H1 (cell line): ENCODE results near the gene ENPP1. TPM values are rescaled to one million over a fixed set of nuclear protein-coding genes. Genes with fewer than 3 reads are reported as not detected.

Source experiments
- CTCF ChIA-PET: fragments of 300-600 bp; sonication (Branson Sonifier 250); formaldehyde crosslinking; loops from one replicate; lab custom pipeline; 2021; ENCODE audit not compliant: partially characterized antibody; lab: Charles Lee
- POLR2A ChIA-PET: fragments of 300-600 bp; sonication (Branson Sonifier 250); formaldehyde crosslinking; loops from one replicate; lab custom pipeline; 2021; ENCODE audit warnings: inconsistent platforms; ENCODE audit not compliant: partially characterized antibody; lab: Charles Lee
- DNase-seq, 2 experiments: peaks; one replicate each; pipeline versions ENCODE4 v3.0.0 to v3.0.0-alpha.2; 2010 to 2022; ENCODE audit warnings: low spot score in 2 of 2, low read depth in 1 of 2, mixed read lengths in 1 of 2
- FAIRE-seq: peaks from 2 replicates; lab custom pipeline; 2011; peaks lifted over from hg19 to GRCh38; lab: Jason Lieb, UNC
- H2AFZ ChIP-seq: 2 replicates; pipeline ENCODE4 v1.8.1; 2012; ENCODE audit warnings: low read length, inconsistent platforms
- H2AK5ac ChIP-seq: 2 replicates; pipeline ENCODE4 v1.6.1; 2013; ENCODE audit warnings: low read depth, low read length
- H2BK120ac ChIP-seq: replicated peaks from 2 replicates; pipeline ENCODE3; 2013; ENCODE audit warnings: low read depth, low read length, inconsistent platforms
- H2BK12ac ChIP-seq: 2 replicates; pipeline ENCODE4 v1.6.1; 2013; ENCODE audit warnings: low read depth, low read length
- H2BK15ac ChIP-seq: 2 replicates; pipeline ENCODE4 v1.6.1; 2013; ENCODE audit warnings: low read length
- H2BK20ac ChIP-seq: 2 replicates; pipeline ENCODE4 v1.6.1; 2013; ENCODE audit warnings: low read length
- H2BK5ac ChIP-seq: 2 replicates; pipeline ENCODE4 v1.6.1; 2013; ENCODE audit warnings: low read depth, low read length
- H3K14ac ChIP-seq: 2 replicates; pipeline ENCODE4 v1.6.1; 2013; ENCODE audit warnings: inconsistent platforms; ENCODE audit not compliant: insufficient read length
- H3K18ac ChIP-seq: 2 replicates; pipeline ENCODE4 v1.6.1; 2013; ENCODE audit warnings: low read length; ENCODE audit errors: extremely low read depth
- H3K23ac ChIP-seq: 2 replicates; pipeline ENCODE4 v1.6.1; 2013; ENCODE audit warnings: inconsistent platforms; ENCODE audit not compliant: insufficient read length
- H3K23me2 ChIP-seq: 2 replicates; pipeline ENCODE4 v1.6.1; 2013; ENCODE audit warnings: low read depth, low read length
- H3K27ac ChIP-seq: 2 replicates; pipeline ENCODE4 v1.6.1; 2011; ENCODE audit warnings: low read depth, low read length, inconsistent platforms
- H3K27me3 ChIP-seq, 4 experiments: replicated peaks in 1 of 4; 1 replicate in 1 of 4; 2 replicates in 3 of 4; pipeline versions ENCODE4 v1.6.1 to v1.8.1; 2011 to 2013; ENCODE audit warnings: low read length in 3 of 4, mild to moderate bottlenecking in 3 of 4, inconsistent platforms in 2 of 4, mixed read lengths in 2 of 4, moderate library complexity in 1 of 4; ENCODE audit not compliant: control insufficient read depth in 3 of 4, insufficient read depth in 3 of 4; ENCODE audit errors: extremely low read depth in 1 of 4
- H3K36me3 ChIP-seq, 4 experiments: 2 replicates each; pipeline versions ENCODE4 v1.6.1 to v1.8.1; 2011 to 2013; ENCODE audit warnings: mild to moderate bottlenecking in 4 of 4, low read length in 3 of 4, moderate library complexity in 2 of 4, control low read depth in 1 of 4, inconsistent platforms in 1 of 4; ENCODE audit not compliant: insufficient read depth in 4 of 4, control insufficient read depth in 2 of 4
- H3K4ac ChIP-seq: replicated peaks from 2 replicates; pipeline ENCODE3; 2013; ENCODE audit warnings: low read length, low read depth, mixed read lengths, inconsistent platforms; ENCODE audit not compliant: insufficient read length
- H3K4me1 ChIP-seq, 4 experiments: replicated peaks in 1 of 4; 1 replicate in 1 of 4; 2 replicates in 3 of 4; pipeline versions ENCODE4 v1.6.1 to v1.8.1; 2011 to 2013; ENCODE audit warnings: low read length in 3 of 4, inconsistent platforms in 2 of 4, mixed read lengths in 1 of 4; ENCODE audit not compliant: insufficient read depth in 4 of 4, control insufficient read depth in 3 of 4
- H3K4me2 ChIP-seq, 2 experiments: 2 replicates each; pipeline versions ENCODE4 v1.6.1 to v1.8.1; 2011 to 2013; ENCODE audit warnings: low read depth in 2 of 2, low read length in 2 of 2, control low read depth in 1 of 2, inconsistent platforms in 1 of 2, mild to moderate bottlenecking in 1 of 2; ENCODE audit not compliant: insufficient read depth in 1 of 2
- H3K4me3 ChIP-seq, 4 experiments: fragments of 200-600, 300-600 bp in 1 of 4; sonication (generic), shearing (Covaris generic), sonication (Bioruptor Twin) in 1 of 4; 2 replicates each; pipeline versions ENCODE4 v1.5.1 to v1.8.1; 2011 to 2016; ENCODE audit warnings: low read length in 4 of 4, low read depth in 3 of 4, control low read depth in 2 of 4, inconsistent platforms in 2 of 4, mild to moderate bottlenecking in 2 of 4, mixed read lengths in 1 of 4, moderate library complexity in 1 of 4; ENCODE audit not compliant: insufficient read depth in 2 of 4; ENCODE audit errors: extremely low read depth in 1 of 4
- H3K56ac ChIP-seq: replicated peaks from 2 replicates; pipeline ENCODE3; 2013; ENCODE audit warnings: low read depth, mild to moderate bottlenecking, mixed read lengths, low read length, inconsistent platforms; ENCODE audit not compliant: insufficient read length
- H3K79me1 ChIP-seq: 2 replicates; pipeline ENCODE4 v1.6.1; 2013; ENCODE audit warnings: low read depth, low read length, control low read depth
- H3K79me2 ChIP-seq, 2 experiments: 2 replicates each; pipeline versions ENCODE4 v1.6.1 to v1.8.1; 2012 to 2013; ENCODE audit warnings: low read length in 2 of 2, mild to moderate bottlenecking in 2 of 2, inconsistent platforms in 1 of 2; ENCODE audit not compliant: insufficient read depth in 2 of 2, control insufficient read depth in 1 of 2
- H3K9ac ChIP-seq, 4 experiments: replicated peaks in 1 of 4; 1 replicate in 1 of 4; 2 replicates in 3 of 4; pipeline versions ENCODE4 v1.6.1 to v1.8.1; 2011 to 2013; ENCODE audit warnings: low read depth in 3 of 4, low read length in 3 of 4, control low read depth in 2 of 4, mild to moderate bottlenecking in 2 of 4, moderate library complexity in 2 of 4, inconsistent platforms in 1 of 4; ENCODE audit errors: extremely low read depth in 1 of 4
- H3K9me3 ChIP-seq, 2 experiments: 2 replicates each; pipeline versions ENCODE4 v1.6.1 to v1.8.1; 2012 to 2013; ENCODE audit warnings: mild to moderate bottlenecking in 2 of 2, moderate library complexity in 2 of 2, control low read depth in 1 of 2, inconsistent platforms in 1 of 2, low read depth in 1 of 2, low read length in 1 of 2, mixed read lengths in 1 of 2; ENCODE audit not compliant: insufficient read depth in 2 of 2
- H4K20me1 ChIP-seq, 2 experiments: replicated peaks in 1 of 2; 2 replicates each; pipeline versions ENCODE3 to v1.8.1; 2011 to 2013; ENCODE audit warnings: inconsistent platforms in 2 of 2, low read length in 2 of 2, mild to moderate bottlenecking in 1 of 2; ENCODE audit not compliant: insufficient read depth in 2 of 2, control insufficient read depth in 1 of 2
- H4K5ac ChIP-seq: 2 replicates; pipeline ENCODE4 v1.6.1; 2013; ENCODE audit warnings: low read length, low read depth, mixed read lengths, inconsistent platforms; ENCODE audit not compliant: insufficient read length
- H4K8ac ChIP-seq: 2 replicates; pipeline ENCODE4 v1.8.0; 2013; ENCODE audit warnings: mild to moderate bottlenecking, moderate library complexity, low read length, inconsistent platforms; ENCODE audit not compliant: insufficient read depth; ENCODE audit errors: extremely low read depth
- H4K91ac ChIP-seq: replicated peaks from 2 replicates; pipeline ENCODE3; 2013; ENCODE audit warnings: low read length, mixed read lengths, inconsistent platforms; ENCODE audit not compliant: insufficient read length
- ATF3 ChIP-seq: IDR thresholded peaks from 2 replicates; pipeline ENCODE4 v1.6.1; 2011; ENCODE audit warnings: low read depth, mild to moderate bottlenecking, low read length; ENCODE audit not compliant: insufficient read depth
- BACH1 ChIP-seq: IDR thresholded peaks from 2 replicates; pipeline ENCODE4 v1.6.1; 2012; ENCODE audit warnings: low read length, improper control_type of control experiment
- BCL11A ChIP-seq, 2 experiments: IDR thresholded peaks; one replicate each; pipeline ENCODE4 v1.6.1; 2011; ENCODE audit warnings: low read depth in 2 of 2, low read length in 2 of 2, mild to moderate bottlenecking in 2 of 2
- BRCA1 ChIP-seq: IDR thresholded peaks from 2 replicates; pipeline ENCODE4 v1.6.1; 2012; ENCODE audit warnings: low read depth, low read length, improper control_type of control experiment
- CEBPB ChIP-seq: IDR thresholded peaks from 2 replicates; pipeline ENCODE4 v1.6.1; 2012; ENCODE audit warnings: low read depth, low read length
- EP300 ChIP-seq, 2 experiments: IDR thresholded peaks; 1 replicate in 1 of 2; 2 replicates in 1 of 2; pipeline ENCODE4 v1.6.1; 2011 to 2012; ENCODE audit warnings: low read depth in 2 of 2, low read length in 2 of 2, mild to moderate bottlenecking in 2 of 2, borderline replicate concordance in 1 of 2, inconsistent platforms in 1 of 2, moderate library complexity in 1 of 2
- FOSL1 ChIP-seq: IDR thresholded peaks from 2 replicates; pipeline ENCODE4 v1.6.1; 2011; ENCODE audit warnings: mild to moderate bottlenecking, low read depth, low read length, moderate library complexity; ENCODE audit not compliant: insufficient read depth
- GABPA ChIP-seq: IDR thresholded peaks from 2 replicates; pipeline ENCODE4 v1.6.1; 2011; ENCODE audit warnings: mild to moderate bottlenecking, low read length, moderate library complexity, borderline replicate concordance; ENCODE audit not compliant: insufficient read depth
- NANOG ChIP-seq: IDR thresholded peaks from 2 replicates; pipeline ENCODE4 v1.6.1; 2011; ENCODE audit warnings: low read length, low read depth, mild to moderate bottlenecking, inconsistent platforms; ENCODE audit not compliant: insufficient read depth, poor library complexity, severe bottlenecking
- RNF2 ChIP-seq: fragments of 200-900, 300-1000 bp; sonication (generic); IDR thresholded peaks from 2 replicates; pipeline ENCODE4 v1.7.1; 2016; ENCODE audit warnings: borderline replicate concordance, low read depth, mild to moderate bottlenecking, antibody characterized with exemption, low read length; ENCODE audit not compliant: poor library complexity, severe bottlenecking; ENCODE audit errors: missing control alignments
- SUZ12 ChIP-seq: fragments of 200-600 bp; sonication (generic); IDR thresholded peaks from 2 replicates; pipeline ENCODE4 v1.6.1; 2012; ENCODE audit warnings: mild to moderate bottlenecking, inconsistent platforms, low read length, moderate library complexity, mixed read lengths
- WGBS, 2 experiments: shearing (Covaris generic) in 1 of 2; methylation state at CpG; one replicate each; pipeline versions ENCODE4 v1.1.6 to v1.1.7; 2013 to 2015; ENCODE audit warnings: low lambda C conversion rate in 2 of 2, mixed read lengths in 2 of 2, inconsistent platforms in 1 of 2, low coverage in 1 of 2, missing lambda C conversion rate in 1 of 2; ENCODE audit not compliant: insufficient replicate concordance in 2 of 2, insufficient coverage in 1 of 2, insufficient read length in 1 of 2; ENCODE audit errors: extremely low coverage in 1 of 2, missing lambda C conversion rate in 1 of 2; 5-methylcytosine and 5-hydroxymethylcytosine counted together
- polyA plus RNA-seq, 7 experiments: library from polyadenylated mRNA; depleted of rRNA in 3 of 7; stranded (reverse) in 5 of 7; unstranded in 2 of 7; fragments of >200 nt in 5 of 7; fragments of 200-250 nt in 2 of 7; gene quantifications; 1 replicate in 5 of 7; 2 replicates in 1 of 7; 4 replicates in 1 of 7; pipeline versions ENCODE4 v1.2.1 to v1.2.3, GENCODE V29; 2011 to 2013; ENCODE audit warnings: missing spikeins in 2 of 7, mixed read lengths in 2 of 7
- total RNA-seq: library from RNA; stranded (reverse); fragmentation: NEBNext Ultra II Directional; extraction: Animal tissue kit (Norgen Biotek cat#: 25700); gene quantifications from 2 replicates; pipeline ENCODE4 v1.2.1, GENCODE V29; 2021

The ENPP1 gene
- total and polyA plus RNA-seq, 2 of the 8 experiments (the other 6 are each of a cell fraction or from before 2014, with no cell fraction given), result 10.1 to 39.1 TPM

- ChIA-PET POLR2A (interaction anchor here (0.7 kb wide), 1 partner anchor 12 kb away, joined by 4 read pairs; no protein-coding TSS in a partner anchor), CTCF (interaction anchor here (0.8 to 4.0 kb wide), 2 partner anchors 8 to 12 kb away, joined by 3 to 12 read pairs; no protein-coding TSS in a partner anchor)
- Histone ChIP-seq H2BK15ac (no peak overlapping the region), H3K9ac (no peak overlapping the region), H2AK5ac (no peak overlapping the region), H3K79me2 (peaks cover 0 to 6% of the 10 kb centered on the region in 2 experiments; a peak in 2 of 4 replicates), H3K56ac (no peak overlapping the region), H3K4ac (no peak overlapping the region), H3K23me2 (peaks cover 12% of the 10 kb centered on the region), H3K79me1 (no peaks in the 10 kb centered on the region), H3K9me3 (peaks cover 6 to 7% of the 10 kb centered on the region in 2 experiments; a peak in 2 of 4 replicates), H3K36me3 (no peaks in the 10 kb centered on the region), H3K4me3 (no peak overlapping the region), H2BK12ac (no peak overlapping the region), H2BK20ac (no peak overlapping the region), H3K4me1 (peaks cover 0 to 6% (median 1%) of the 10 kb centered on the region in 4 experiments; a peak in 4 of 7 replicates), H4K5ac (no peak overlapping the region), H3K4me2 (no peak overlapping the region), H3K27me3 (no peaks in the 10 kb centered on the region; a peak in 1 of 7 replicates), H2AFZ (no peak overlapping the region), H3K14ac (no peak overlapping the region), H3K18ac (no peak overlapping the region), H2BK5ac (no peak overlapping the region), H3K23ac (no peak overlapping the region), H3K27ac (no peak overlapping the region), H4K91ac (no peak overlapping the region), H2BK120ac (no peak overlapping the region), H4K8ac (no peak overlapping the region), H4K20me1 (peaks cover 0 to 3% of the 10 kb centered on the region in 2 experiments)
- TF ChIP-seq GABPA (no peak), NANOG (no peak), BACH1 (no peak), BCL11A (IDR thresholded peaks at IDR 0.05; ENCODE audit: low read depth in 2 of 2, low read length in 2 of 2) (no peak), BRCA1 (no peak), CEBPB (no peak), EP300 (IDR thresholded peaks at IDR 0.05; ENCODE audit: borderline replicate concordance in 1 of 2, low read depth in 2 of 2, low read length in 2 of 2) (no peak), ATF3 (no peak), RNF2 (no peak), FOSL1 (no peak), SUZ12 (no peak)
- FAIRE-seq, result no peak
- WGBS, 2 experiments, result 89% methylated on average over 1 of the region's 1 CpG; no CpG with 5 or more reads in 1 of the 2 experiments
- no peak for DNase-seq
Measured at GRCh38 chr6:131804131-131804530, 3.7 kb upstream of the ENPP1 start.
